H1 (cell line): Measurements from ENCODE around the gene GRK3. TPM values are rescaled to one million over a fixed set of nuclear protein-coding genes. Genes with fewer than 3 reads are reported as not detected.

Experiments
- CTCF ChIA-PET: fragments of 300-600 bp; sonication (Branson Sonifier 250); formaldehyde crosslinking; loops from one replicate; lab custom pipeline; 2021; ENCODE audit not compliant: partially characterized antibody; lab: Charles Lee
- POLR2A ChIA-PET: fragments of 300-600 bp; sonication (Branson Sonifier 250); formaldehyde crosslinking; loops from one replicate; lab custom pipeline; 2021; ENCODE audit warnings: inconsistent platforms; ENCODE audit not compliant: partially characterized antibody; lab: Charles Lee
- DNase-seq, 2 experiments: peaks; one replicate each; pipeline versions ENCODE4 v3.0.0 to v3.0.0-alpha.2; 2010 to 2022; ENCODE audit warnings: low spot score in 2 of 2, low read depth in 1 of 2, mixed read lengths in 1 of 2
- FAIRE-seq: peaks from 2 replicates; lab custom pipeline; 2011; peaks lifted over from hg19 to GRCh38; lab: Jason Lieb, UNC
- H2AFZ ChIP-seq: 2 replicates; pipeline ENCODE4 v1.8.1; 2012; ENCODE audit warnings: low read length, inconsistent platforms
- H2AK5ac ChIP-seq: 2 replicates; pipeline ENCODE4 v1.6.1; 2013; ENCODE audit warnings: low read depth, low read length
- H2BK120ac ChIP-seq: replicated peaks from 2 replicates; pipeline ENCODE3; 2013; ENCODE audit warnings: low read depth, low read length, inconsistent platforms
- H2BK12ac ChIP-seq: 2 replicates; pipeline ENCODE4 v1.6.1; 2013; ENCODE audit warnings: low read depth, low read length
- H2BK15ac ChIP-seq: 2 replicates; pipeline ENCODE4 v1.6.1; 2013; ENCODE audit warnings: low read length
- H2BK20ac ChIP-seq: 2 replicates; pipeline ENCODE4 v1.6.1; 2013; ENCODE audit warnings: low read length
- H2BK5ac ChIP-seq: 2 replicates; pipeline ENCODE4 v1.6.1; 2013; ENCODE audit warnings: low read depth, low read length
- H3K14ac ChIP-seq: 2 replicates; pipeline ENCODE4 v1.6.1; 2013; ENCODE audit warnings: inconsistent platforms; ENCODE audit not compliant: insufficient read length
- H3K18ac ChIP-seq: 2 replicates; pipeline ENCODE4 v1.6.1; 2013; ENCODE audit warnings: low read length; ENCODE audit errors: extremely low read depth
- H3K23ac ChIP-seq: 2 replicates; pipeline ENCODE4 v1.6.1; 2013; ENCODE audit warnings: inconsistent platforms; ENCODE audit not compliant: insufficient read length
- H3K23me2 ChIP-seq: 2 replicates; pipeline ENCODE4 v1.6.1; 2013; ENCODE audit warnings: low read depth, low read length
- H3K27ac ChIP-seq: 2 replicates; pipeline ENCODE4 v1.6.1; 2011; ENCODE audit warnings: low read depth, low read length, inconsistent platforms
- H3K27me3 ChIP-seq, 4 experiments: replicated peaks in 1 of 4; 1 replicate in 1 of 4; 2 replicates in 3 of 4; pipeline versions ENCODE4 v1.6.1 to v1.8.1; 2011 to 2013; ENCODE audit warnings: low read length in 3 of 4, mild to moderate bottlenecking in 3 of 4, inconsistent platforms in 2 of 4, mixed read lengths in 2 of 4, moderate library complexity in 1 of 4; ENCODE audit not compliant: control insufficient read depth in 3 of 4, insufficient read depth in 3 of 4; ENCODE audit errors: extremely low read depth in 1 of 4
- H3K36me3 ChIP-seq, 4 experiments: 2 replicates each; pipeline versions ENCODE4 v1.6.1 to v1.8.1; 2011 to 2013; ENCODE audit warnings: mild to moderate bottlenecking in 4 of 4, low read length in 3 of 4, moderate library complexity in 2 of 4, control low read depth in 1 of 4, inconsistent platforms in 1 of 4; ENCODE audit not compliant: insufficient read depth in 4 of 4, control insufficient read depth in 2 of 4
- H3K4ac ChIP-seq: replicated peaks from 2 replicates; pipeline ENCODE3; 2013; ENCODE audit warnings: low read length, low read depth, mixed read lengths, inconsistent platforms; ENCODE audit not compliant: insufficient read length
- H3K4me1 ChIP-seq, 4 experiments: replicated peaks in 1 of 4; 1 replicate in 1 of 4; 2 replicates in 3 of 4; pipeline versions ENCODE4 v1.6.1 to v1.8.1; 2011 to 2013; ENCODE audit warnings: low read length in 3 of 4, inconsistent platforms in 2 of 4, mixed read lengths in 1 of 4; ENCODE audit not compliant: insufficient read depth in 4 of 4, control insufficient read depth in 3 of 4
- H3K4me2 ChIP-seq, 2 experiments: 2 replicates each; pipeline versions ENCODE4 v1.6.1 to v1.8.1; 2011 to 2013; ENCODE audit warnings: low read depth in 2 of 2, low read length in 2 of 2, control low read depth in 1 of 2, inconsistent platforms in 1 of 2, mild to moderate bottlenecking in 1 of 2; ENCODE audit not compliant: insufficient read depth in 1 of 2
- H3K4me3 ChIP-seq, 4 experiments: fragments of 200-600, 300-600 bp in 1 of 4; sonication (generic), shearing (Covaris generic), sonication (Bioruptor Twin) in 1 of 4; 2 replicates each; pipeline versions ENCODE4 v1.5.1 to v1.8.1; 2011 to 2016; ENCODE audit warnings: low read length in 4 of 4, low read depth in 3 of 4, control low read depth in 2 of 4, inconsistent platforms in 2 of 4, mild to moderate bottlenecking in 2 of 4, mixed read lengths in 1 of 4, moderate library complexity in 1 of 4; ENCODE audit not compliant: insufficient read depth in 2 of 4; ENCODE audit errors: extremely low read depth in 1 of 4
- H3K56ac ChIP-seq: replicated peaks from 2 replicates; pipeline ENCODE3; 2013; ENCODE audit warnings: low read depth, mild to moderate bottlenecking, mixed read lengths, low read length, inconsistent platforms; ENCODE audit not compliant: insufficient read length
- H3K79me1 ChIP-seq: 2 replicates; pipeline ENCODE4 v1.6.1; 2013; ENCODE audit warnings: low read depth, low read length, control low read depth
- H3K79me2 ChIP-seq, 2 experiments: 2 replicates each; pipeline versions ENCODE4 v1.6.1 to v1.8.1; 2012 to 2013; ENCODE audit warnings: low read length in 2 of 2, mild to moderate bottlenecking in 2 of 2, inconsistent platforms in 1 of 2; ENCODE audit not compliant: insufficient read depth in 2 of 2, control insufficient read depth in 1 of 2
- H3K9ac ChIP-seq, 4 experiments: replicated peaks in 1 of 4; 1 replicate in 1 of 4; 2 replicates in 3 of 4; pipeline versions ENCODE4 v1.6.1 to v1.8.1; 2011 to 2013; ENCODE audit warnings: low read depth in 3 of 4, low read length in 3 of 4, control low read depth in 2 of 4, mild to moderate bottlenecking in 2 of 4, moderate library complexity in 2 of 4, inconsistent platforms in 1 of 4; ENCODE audit errors: extremely low read depth in 1 of 4
- H3K9me3 ChIP-seq, 2 experiments: 2 replicates each; pipeline versions ENCODE4 v1.6.1 to v1.8.1; 2012 to 2013; ENCODE audit warnings: mild to moderate bottlenecking in 2 of 2, moderate library complexity in 2 of 2, control low read depth in 1 of 2, inconsistent platforms in 1 of 2, low read depth in 1 of 2, low read length in 1 of 2, mixed read lengths in 1 of 2; ENCODE audit not compliant: insufficient read depth in 2 of 2
- H4K20me1 ChIP-seq, 2 experiments: replicated peaks in 1 of 2; 2 replicates each; pipeline versions ENCODE3 to v1.8.1; 2011 to 2013; ENCODE audit warnings: inconsistent platforms in 2 of 2, low read length in 2 of 2, mild to moderate bottlenecking in 1 of 2; ENCODE audit not compliant: insufficient read depth in 2 of 2, control insufficient read depth in 1 of 2
- H4K5ac ChIP-seq: 2 replicates; pipeline ENCODE4 v1.6.1; 2013; ENCODE audit warnings: low read length, low read depth, mixed read lengths, inconsistent platforms; ENCODE audit not compliant: insufficient read length
- H4K8ac ChIP-seq: 2 replicates; pipeline ENCODE4 v1.8.0; 2013; ENCODE audit warnings: mild to moderate bottlenecking, moderate library complexity, low read length, inconsistent platforms; ENCODE audit not compliant: insufficient read depth; ENCODE audit errors: extremely low read depth
- H4K91ac ChIP-seq: replicated peaks from 2 replicates; pipeline ENCODE3; 2013; ENCODE audit warnings: low read length, mixed read lengths, inconsistent platforms; ENCODE audit not compliant: insufficient read length
- CBX5 ChIP-seq: fragments of 300-800, 300-1000 bp; sonication (generic); IDR thresholded peaks from 2 replicates; pipeline ENCODE4 v1.7.1; 2016; ENCODE audit warnings: antibody characterized with exemption, low read length, low read depth
- EZH2 ChIP-seq: fragments of 200-600 bp; sonication (generic); IDR thresholded peaks from 2 replicates; pipeline ENCODE4 v1.7.1; 2012; ENCODE audit warnings: low read depth, mild to moderate bottlenecking, moderate library complexity, low read length, inconsistent platforms; ENCODE audit not compliant: severe bottlenecking
- SAP30 ChIP-seq: fragments of 300-600 bp; sonication (generic); IDR thresholded peaks from 2 replicates; pipeline ENCODE4 v1.7.1; 2012; ENCODE audit warnings: low read length, moderate library complexity, mild to moderate bottlenecking, inconsistent platforms; ENCODE audit not compliant: insufficient read depth, insufficient replicate concordance
- TBP ChIP-seq: IDR thresholded peaks from 2 replicates; pipeline ENCODE4 v1.6.1; 2011; ENCODE audit warnings: low read depth, low read length, improper control_type of control experiment
- USF2 ChIP-seq: IDR thresholded peaks from 2 replicates; pipeline ENCODE4 v1.6.1; 2011; ENCODE audit warnings: low read length, improper control_type of control experiment
- YY1 ChIP-seq: IDR thresholded peaks from 2 replicates; pipeline ENCODE4 v1.6.1; 2011; ENCODE audit warnings: low read depth, mild to moderate bottlenecking, low read length
- ZNF274 ChIP-seq: IDR thresholded peaks from 2 replicates; pipeline ENCODE4 v1.7.0; 2012; ENCODE audit warnings: low read length, borderline replicate concordance; ENCODE audit errors: extremely low read depth
- WGBS, 2 experiments: shearing (Covaris generic) in 1 of 2; methylation state at CpG; one replicate each; pipeline versions ENCODE4 v1.1.6 to v1.1.7; 2013 to 2015; ENCODE audit warnings: low lambda C conversion rate in 2 of 2, mixed read lengths in 2 of 2, inconsistent platforms in 1 of 2, low coverage in 1 of 2, missing lambda C conversion rate in 1 of 2; ENCODE audit not compliant: insufficient replicate concordance in 2 of 2, insufficient coverage in 1 of 2, insufficient read length in 1 of 2; ENCODE audit errors: extremely low coverage in 1 of 2, missing lambda C conversion rate in 1 of 2; 5-methylcytosine and 5-hydroxymethylcytosine counted together
- polyA plus RNA-seq, 7 experiments: library from polyadenylated mRNA; depleted of rRNA in 3 of 7; stranded (reverse) in 5 of 7; unstranded in 2 of 7; fragments of >200 nt in 5 of 7; fragments of 200-250 nt in 2 of 7; gene quantifications; 1 replicate in 5 of 7; 2 replicates in 1 of 7; 4 replicates in 1 of 7; pipeline versions ENCODE4 v1.2.1 to v1.2.3, GENCODE V29; 2011 to 2013; ENCODE audit warnings: missing spikeins in 2 of 7, mixed read lengths in 2 of 7
- total RNA-seq: library from RNA; stranded (reverse); fragmentation: NEBNext Ultra II Directional; extraction: Animal tissue kit (Norgen Biotek cat#: 25700); gene quantifications from 2 replicates; pipeline ENCODE4 v1.2.1, GENCODE V29; 2021
- TF ChIP-seq, protein P1 (sequence below): IDR thresholded peaks from 2 replicates; pipeline ENCODE4 v1.6.1; 2012; ENCODE audit warnings: inconsistent platforms

GRK3 gene
- total and polyA plus RNA-seq, 2 of the 8 experiments (the other 6 are each of a cell fraction or from before 2014, with no cell fraction given) = 7.5 to 35.3 TPM

- H3K27me3 ChIP-seq = no peaks in the 10 kb centered on the region
- no peak overlapping the region for H3K18ac ChIP-seq
- H2BK120ac ChIP-seq = no peak overlapping the region
- 81% methylated on average over 1 of the region's 1 CpG; no CpG with 5 or more reads in 1 of the 2 experiments for WGBS, 2 experiments
- H3K4me3 ChIP-seq = no peak overlapping the region
- no peak overlapping the region for H3K4ac ChIP-seq
- H3K14ac ChIP-seq = no peak overlapping the region
- no peaks in the 10 kb centered on the region for H3K36me3 ChIP-seq
- FAIRE-seq (no peak), DNase-seq (no peak)
- no peak overlapping the region for H3K27ac ChIP-seq
- ChIA-PET POLR2A (no interaction called here), CTCF (interaction anchor here (1.0 to 1.1 kb wide), 2 partner anchors 19 to 248 kb away, joined by 3 to 5 read pairs; no protein-coding TSS in a partner anchor)
- H3K23me2 ChIP-seq = no peaks in the 10 kb centered on the region
- no peak overlapping the region for H2BK15ac ChIP-seq
- H2BK5ac ChIP-seq = no peak overlapping the region
- no peak overlapping the region for H3K23ac ChIP-seq
- H4K20me1 ChIP-seq = no peaks in the 10 kb centered on the region
- H3K56ac ChIP-seq = no peak overlapping the region
- no peak overlapping the region for H2BK20ac ChIP-seq
- no peak overlapping the region for H2BK12ac ChIP-seq
- peaks cover 0 to 6% of the 10 kb centered on the region in 2 experiments; a peak in 1 of 4 replicates for H3K9me3 ChIP-seq
- H3K9ac ChIP-seq = no peak overlapping the region
- H2AK5ac ChIP-seq = no peak overlapping the region
- no peaks in the 10 kb centered on the region for H3K4me1 ChIP-seq
- H4K5ac ChIP-seq = no peak overlapping the region
- H3K79me1 ChIP-seq = no peaks in the 10 kb centered on the region
- no peaks in the 10 kb centered on the region for H3K79me2 ChIP-seq
- no peak overlapping the region for H4K91ac ChIP-seq
- no peak overlapping the region for H3K4me2 ChIP-seq
- no peak overlapping the region for H4K8ac ChIP-seq
- H2AFZ ChIP-seq = no peak overlapping the region
- TF ChIP-seq SAP30 = no peak
- no peak for TF ChIP-seq ZNF274
- TF ChIP-seq EZH2 = no peak
- TF ChIP-seq YY1 = no peak
- TF ChIP-seq CBX5 = no peak
- TF ChIP-seq TBP = no peak
- TF ChIP-seq, protein P1, sequence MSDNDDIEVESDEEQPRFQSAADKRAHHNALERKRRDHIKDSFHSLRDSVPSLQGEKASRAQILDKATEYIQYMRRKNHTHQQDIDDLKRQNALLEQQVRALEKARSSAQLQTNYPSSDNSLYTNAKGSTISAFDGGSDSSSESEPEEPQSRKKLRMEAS = no peak
- no peak for TF ChIP-seq USF2
These were observed 39.1 kb upstream of the GRK3 start for GRCh38 chr22:25525376-25525775.
